ENCODE data around the gene ADD2. TPM values are rescaled to one million over a fixed set of nuclear protein-coding genes. Genes with fewer than 3 reads are reported as not detected.

ADD2 gene
- total RNA-seq, 1 experiment from 2014 or later = 124 TPM

- no peak for TF ChIP-seq CTCF (conservative IDR thresholded peaks at IDR 0.05)
- H3K79me2 ChIP-seq (ENCODE audit: insufficient read depth, low read length) = no peaks in the 10 kb centered on the region
- no peak overlapping the region for H3K4me2 ChIP-seq (ENCODE audit: insufficient read depth, insufficient read length, low read length)
- no peak overlapping the region for H4K5ac ChIP-seq (ENCODE audit: insufficient read length, low read depth, low read length)
- no peak overlapping the region for H2BK12ac ChIP-seq (ENCODE audit: insufficient read length, low read depth, low read length)
- H3K27me3 Mint-ChIP-seq (ENCODE audit: low read depth) = peaks cover 45% of the 10 kb centered on the region
- H2BK20ac ChIP-seq (ENCODE audit: low read depth, low read length, poor library complexity, severe bottlenecking) = no peak overlapping the region
- no peak overlapping the region for H4K8ac ChIP-seq (replicated peaks; ENCODE audit: insufficient read length, low read depth, low read length)
- no peak overlapping the region for H3K27ac ChIP-seq (ENCODE audit: insufficient read length, low read depth, low read length)
- H3K4me3 Mint-ChIP-seq = no peak overlapping the region
- H3K79me1 ChIP-seq (ENCODE audit: insufficient read depth, low read depth, low read length, poor library complexity, severe bottlenecking) = no peaks in the 10 kb centered on the region
- no peak overlapping the region for H2BK15ac ChIP-seq (ENCODE audit: low read depth, low read length)
- no peak overlapping the region for H3K27ac Mint-ChIP-seq
- peaks cover 0 to 3% of the 10 kb centered on the region in 2 experiments; a peak in 3 of 5 replicates for H3K9me3 Mint-ChIP-seq
- H3K4ac ChIP-seq (ENCODE audit: low read depth, low read length) = no peak overlapping the region
- H3K23me2 ChIP-seq (ENCODE audit: insufficient read length, low read depth, low read length, poor library complexity, severe bottlenecking) = no peaks in the 10 kb centered on the region
- H3K4me1 Mint-ChIP-seq = no peaks in the 10 kb centered on the region
- H3K18ac ChIP-seq (ENCODE audit: insufficient read length, low read depth, low read length) = no peak overlapping the region
- no peak overlapping the region for H3K9ac ChIP-seq (ENCODE audit: extremely low read depth, insufficient read length, low read length)
- no peak overlapping the region for H2BK5ac ChIP-seq (ENCODE audit: insufficient read length, low read length)
- no peak for DNase-seq
- no peak overlapping the region for H2AFZ ChIP-seq (ENCODE audit: low read length)
- H4K20me1 ChIP-seq (ENCODE audit: control insufficient read depth, insufficient read depth, insufficient read length) = peaks cover 2% of the 10 kb centered on the region
- H3K4me1 ChIP-seq (ENCODE audit: insufficient read depth, low read length) = no peaks in the 10 kb centered on the region
- no peaks in the 10 kb centered on the region; the same call in 1 of the 2 replicates for H3K27me3 ChIP-seq (ENCODE audit: insufficient read depth, low read length)
- WGBS (ENCODE audit: extremely low coverage, insufficient read length, low lambda C conversion rate) = no CpG with 5 or more reads among the region's 5 CpGs
- no peak overlapping the region for H3K23ac ChIP-seq (ENCODE audit: insufficient read length, low read depth, low read length)
- no peak overlapping the region for H2AK5ac ChIP-seq (ENCODE audit: insufficient read length, low read length)
- no peak overlapping the region for H3T11ph ChIP-seq (ENCODE audit: low read length)
- H4K91ac ChIP-seq (ENCODE audit: insufficient read length, low read depth, low read length) = no peak overlapping the region
- H2BK120ac ChIP-seq (ENCODE audit: low read depth, low read length, poor library complexity, severe bottlenecking) = no peak overlapping the region
- peaks cover 0 to 2% (median 0%) of the 10 kb centered on the region in 3 experiments; a peak in 1 of 7 replicates for H3K36me3 Mint-ChIP-seq (ENCODE audit: insufficient read depth in 1 of 3, low read depth in 3 of 3)
- H3K14ac ChIP-seq (ENCODE audit: insufficient read depth, low read length) = no peak overlapping the region
- H3K9me3 ChIP-seq (ENCODE audit: control insufficient read depth, low read depth, low read length) = no peaks in the 10 kb centered on the region
- H3K56ac ChIP-seq (ENCODE audit: insufficient read length, low read depth, low read length) = no peak overlapping the region
Measured at GRCh38 chr2:70806013-70806412, 38.0 kb upstream of the ADD2 start.

All from H9 (cell line).